GM06990 (cell line): ENCODE data around the gene NDUFB5.
A peak's percentile ranks its signal among the peaks of the same experiment; 100 is the strongest.

Source experiments
- DNase-seq: peaks from one replicate; pipeline ENCODE4 v3.0.0-alpha.2; 2011; ENCODE audit not compliant: insufficient read length; ENCODE audit errors: extremely low read depth
- H3K27me3 ChIP-seq: replicated peaks from 2 replicates; pipeline ENCODE4 v1.6.0; 2011; ENCODE audit warnings: low read length; ENCODE audit not compliant: control insufficient read depth, insufficient read depth
- H3K36me3 ChIP-seq: 2 replicates; pipeline ENCODE4 v1.5.1; 2011; ENCODE audit warnings: low read length; ENCODE audit not compliant: control insufficient read depth, insufficient read depth
- H3K4me3 ChIP-seq: replicated peaks from 2 replicates; pipeline ENCODE4 v1.5.1; 2011; ENCODE audit warnings: low read depth, mild to moderate bottlenecking, control low read depth, low read length
- CTCF ChIP-seq: IDR thresholded peaks from 2 replicates; pipeline ENCODE4 v1.5.1; 2011; ENCODE audit warnings: low read length, control low read depth, mild to moderate bottlenecking, inconsistent platforms; ENCODE audit not compliant: insufficient read depth, poor library complexity, severe bottlenecking

NDUFB5 gene

GRCh38 chr3:179565496-179565895 lies 39.1 kb upstream of the NDUFB5 start:
- no peaks in the 10 kb centered on the region for H3K36me3 ChIP-seq
- no peaks in the 10 kb centered on the region for H3K27me3 ChIP-seq
- DNase-seq = no peak
- no peak overlapping the region for H3K4me3 ChIP-seq
- no peak for TF ChIP-seq CTCF

DNA sequence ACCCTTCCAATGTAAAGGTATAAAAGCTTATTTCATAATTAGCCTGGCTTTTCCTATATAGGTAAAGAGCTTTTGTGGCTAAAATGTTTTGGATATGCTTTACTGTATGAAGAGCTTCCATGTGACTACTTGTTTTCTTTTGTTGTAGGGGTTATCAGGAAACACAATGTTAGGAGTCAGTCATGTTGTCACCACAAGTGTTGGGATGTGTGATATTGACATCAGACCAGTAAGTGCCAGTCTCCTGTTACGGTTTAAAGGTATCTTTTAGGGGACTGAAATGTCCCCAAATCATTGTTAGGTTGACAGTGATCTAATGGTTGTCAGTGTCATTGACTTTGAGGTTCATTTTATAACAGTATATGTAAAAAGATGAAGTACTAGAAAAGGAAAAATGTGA lies 23.6 kb upstream of the NDUFB5 start:
- no peak for DNase-seq
- H3K27me3 ChIP-seq = no peaks in the 10 kb centered on the region
- TF ChIP-seq CTCF = no peak
- no peaks in the 10 kb centered on the region; the same call in none of the 2 replicates for H3K36me3 ChIP-seq
- no peak overlapping the region for H3K4me3 ChIP-seq

DNA sequence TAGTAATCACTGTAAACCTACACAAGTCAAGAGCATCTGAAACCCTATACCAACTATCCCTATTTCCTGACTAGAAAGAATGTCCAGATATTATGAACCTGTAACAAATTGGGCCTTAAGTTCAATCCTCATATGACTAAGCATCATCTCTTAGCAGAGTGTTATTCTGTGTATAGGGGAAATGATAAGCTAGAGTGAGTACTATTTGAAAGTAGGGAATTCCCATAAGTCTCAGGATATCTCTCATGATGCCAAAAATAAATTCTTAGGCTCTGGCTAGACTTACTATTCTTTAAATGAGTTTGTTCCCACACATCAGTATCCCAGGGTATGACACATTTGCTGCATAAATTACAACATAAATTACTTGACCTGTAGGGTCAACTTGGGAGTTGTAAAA lies 15.5 kb upstream of the NDUFB5 start:
- peaks cover 7% of the 10 kb centered on the region for H3K36me3 ChIP-seq
- peak; percentile 11 for DNase-seq
- no peak overlapping the region for H3K4me3 ChIP-seq
- TF ChIP-seq CTCF = no peak
- H3K27me3 ChIP-seq = no peaks in the 10 kb centered on the region

DNA sequence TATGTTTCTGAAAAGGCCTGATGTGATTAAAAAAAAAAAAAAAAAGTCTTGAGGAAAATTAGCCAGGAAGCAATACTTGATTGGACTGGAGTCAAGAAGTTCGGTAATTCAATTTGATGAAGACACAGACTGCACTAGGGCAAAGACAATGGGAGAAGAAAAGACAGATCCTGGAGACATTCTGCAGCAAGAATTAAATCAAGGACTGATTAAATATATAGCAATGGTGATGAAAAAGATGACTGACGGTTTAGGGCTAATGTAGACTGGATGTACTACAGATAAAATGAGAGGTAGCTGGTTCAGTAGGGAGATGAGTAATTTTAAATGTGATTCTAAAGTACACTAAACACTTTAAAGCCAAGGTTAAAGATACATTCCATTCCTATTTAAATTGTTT lies 13.9 kb upstream of the NDUFB5 start:
- Histone ChIP-seq H3K36me3 (peaks cover 7% of the 10 kb centered on the region), H3K4me3 (no peak overlapping the region), H3K27me3 (no peaks in the 10 kb centered on the region)
- DNase-seq = no peak
- no peak for TF ChIP-seq CTCF

- no peaks in the 10 kb centered on the region for H3K27me3 ChIP-seq
- peaks cover 7% of the 10 kb centered on the region for H3K36me3 ChIP-seq
- DNase-seq = no peak
- H3K4me3 ChIP-seq = no peak overlapping the region
- TF ChIP-seq CTCF = no peak
These were observed 13.3 kb upstream of the NDUFB5 start for GRCh38 chr3:179591313-179591712.

DNA sequence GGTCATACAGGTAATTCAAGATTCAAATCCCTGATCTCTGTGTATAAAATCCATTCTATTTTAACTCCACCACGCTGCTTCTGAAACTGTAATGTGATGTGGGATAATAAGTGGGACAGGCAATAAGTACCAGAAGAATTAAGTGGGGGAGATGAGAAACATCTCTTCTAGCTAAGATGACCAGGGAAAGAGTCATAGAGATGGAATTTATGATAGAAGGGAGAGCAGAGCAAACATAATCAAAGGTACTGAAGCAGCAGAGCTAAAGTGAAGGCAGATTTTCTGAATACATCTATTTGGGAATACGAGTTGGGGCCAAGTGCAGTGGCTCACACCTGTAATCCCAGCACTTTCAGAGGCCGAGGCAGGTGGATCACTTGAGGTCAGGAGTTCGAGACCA lies 5.1 kb upstream of the NDUFB5 start:
- Histone ChIP-seq H3K36me3 (peaks cover 2% of the 10 kb centered on the region; the same call in 1 of the 2 replicates), H3K4me3 (no peak overlapping the region), H3K27me3 (no peaks in the 10 kb centered on the region)
- DNase-seq = no peak
- no peak for TF ChIP-seq CTCF
